Measurements from ENCODE around the gene VPS11.
A peak's percentile ranks its signal among the peaks of the same experiment; 100 is the strongest.
"Not testable (repeated sequence)": the region's sequence is repeated elsewhere in the genome, so short reads cannot be mapped to it uniquely, and the experiment has no call there.

Gene VPS11

GRCh38 chr11:119099711-119100110 is 32.1 kb downstream of the VPS11 start:
- TF ChIP-seq LEF1 (IDR thresholded peaks at IDR 0.05; ENCODE audit: borderline replicate concordance) (no peak), ARNT (IDR thresholded peaks at IDR 0.05) (no peak), FOXM1 (IDR thresholded peaks at IDR 0.05; ENCODE audit: borderline replicate concordance) (no peak), L3MBTL2 (conservative IDR thresholded peaks at IDR 0.05) (no peak), ZNF384 (IDR thresholded peaks at IDR 0.05) (no peak), TARDBP (IDR thresholded peaks at IDR 0.05) (no peak), FOXK2 (IDR thresholded peaks at IDR 0.05) (no peak), NFRKB (IDR thresholded peaks at IDR 0.05) (no peak), FOXA1 (IDR thresholded peaks at IDR 0.05) (no peak), SUZ12 (IDR thresholded peaks at IDR 0.05) (no peak), PKNOX1 (IDR thresholded peaks at IDR 0.05) (no peak), CTBP1 (IDR thresholded peaks at IDR 0.05; ENCODE audit: borderline replicate concordance) (no peak), ELF4 (IDR thresholded peaks at IDR 0.05) (no peak), SP1 (IDR thresholded peaks at IDR 0.05) (no peak), HDGF (IDR thresholded peaks at IDR 0.05; ENCODE audit: borderline replicate concordance) (no peak), BHLHE40 (IDR thresholded peaks at IDR 0.05; ENCODE audit: borderline replicate concordance) (no peak)
- ChIA-PET CTCF (no interaction called here), POLR2A (no interaction called here)
- no peak for DNase-seq (ENCODE audit: extremely low spot score)

- CTCF ChIA-PET = no interaction called here
- POLR2A ChIA-PET = no interaction called here
- DNase-seq (ENCODE audit: extremely low spot score) = no peak
- TF ChIP-seq FOXM1 (IDR thresholded peaks at IDR 0.05; ENCODE audit: borderline replicate concordance) (no peak), ARNT (IDR thresholded peaks at IDR 0.05) (no peak), CTBP1 (IDR thresholded peaks at IDR 0.05; ENCODE audit: borderline replicate concordance) (no peak), SUZ12 (IDR thresholded peaks at IDR 0.05) (no peak), L3MBTL2 (conservative IDR thresholded peaks at IDR 0.05) (no peak)
These were observed 32.8 kb downstream of the VPS11 start for GRCh38 chr11:119100246-119100970.

GRCh38 chr11:119100994-119101758 is 33.6 kb downstream of the VPS11 start:
- TF ChIP-seq PKNOX1 (IDR thresholded peaks at IDR 0.05) (no peak), FOXK2 (IDR thresholded peaks at IDR 0.05) (no peak), CTBP1 (IDR thresholded peaks at IDR 0.05; ENCODE audit: borderline replicate concordance) (no peak), SUZ12 (IDR thresholded peaks at IDR 0.05) (no peak)
- POLR2A ChIA-PET = interaction anchor here (0.7 to 1.9 kb wide), 6 partner anchors 11 to 237 kb away, joined by 4 to 19 read pairs (median 8); partner anchors contain the start of genes HMBS, HYOU1, MCAM and VPS11
- DNase-seq (ENCODE audit: extremely low spot score) = no peak
- CTCF ChIA-PET = interaction anchor here (0.9 to 1.8 kb wide), 2 partner anchors 16 to 95 kb away, joined by 3 to 7 read pairs; partner anchors contain the start of gene HMBS

- TF ChIP-seq PKNOX1 (IDR thresholded peaks at IDR 0.05) = peak; percentile 53; the same call in 1 of the 2 replicates
- peak; percentile 63 for TF ChIP-seq L3MBTL2 (conservative IDR thresholded peaks at IDR 0.05)
- no peak for TF ChIP-seq LEF1 (IDR thresholded peaks at IDR 0.05; ENCODE audit: borderline replicate concordance)
- peak; percentile 88 for TF ChIP-seq ELF4 (IDR thresholded peaks at IDR 0.05)
- no peak for TF ChIP-seq FOXK2 (IDR thresholded peaks at IDR 0.05)
- TF ChIP-seq CTBP1 (IDR thresholded peaks at IDR 0.05; ENCODE audit: borderline replicate concordance) = peak; percentile 52; the same call in 1 of the 2 replicates
- DNase-seq (ENCODE audit: extremely low spot score) = peak; percentile 78
- ChIA-PET POLR2A (interaction anchor here (0.7 to 1.9 kb wide), 12 partner anchors 9 to 412 kb away, joined by 3 to 19 read pairs (median 6); partner anchors contain the start of genes HINFP, HMBS, HYOU1 and MCAM), CTCF (interaction anchor here (0.7 to 1.8 kb wide), 5 partner anchors 17 to 224 kb away, joined by 3 to 7 read pairs (median 3); partner anchors contain the start of gene HMBS)
These were observed 34.3 kb downstream of the VPS11 start, which contains the start of gene DPAGT1 for GRCh38 chr11:119101759-119102423. TSS of gene DPAGT1 (minus strand) at chr11:119101853. CDS start at chr11:119101655, 198 bp downstream.

GRCh38 chr11:119103161-119103664 is 35.6 kb downstream of the VPS11 start:
- not testable (repeated sequence) for DNase-seq (ENCODE audit: extremely low spot score)
- ChIA-PET CTCF (interaction anchor here (0.6 to 1.8 kb wide), 3 partner anchors 18 to 220 kb away, joined by 3 to 7 read pairs (median 3); partner anchors contain the start of gene HMBS), POLR2A (interaction anchor here (0.7 to 1.9 kb wide), 8 partner anchors 9 to 413 kb away, joined by 3 to 19 read pairs (median 8); partner anchors contain the start of genes HINFP, HMBS, MCAM and NLRX1)

GRCh38 chr11:119103793-119104192 is 36.2 kb downstream of the VPS11 start:
- CTCF ChIA-PET = interaction anchor here (1.4 kb wide), 1 partner anchor 102 kb away, joined by 3 read pairs; the partner anchor contains the start of gene CBL

More at GRCh38 chr11:119103793-119104192, 36.2 kb downstream of the VPS11 start:
- TF ChIP-seq NFRKB (IDR thresholded peaks at IDR 0.05) (no peak), ZNF384 (IDR thresholded peaks at IDR 0.05) (no peak), BHLHE40 (IDR thresholded peaks at IDR 0.05; ENCODE audit: borderline replicate concordance) (no peak), ARNT (IDR thresholded peaks at IDR 0.05) (no peak), SP1 (IDR thresholded peaks at IDR 0.05) (no peak), L3MBTL2 (conservative IDR thresholded peaks at IDR 0.05) (no peak), CTBP1 (IDR thresholded peaks at IDR 0.05; ENCODE audit: borderline replicate concordance) (no peak), PKNOX1 (IDR thresholded peaks at IDR 0.05) (no peak), FOXK2 (IDR thresholded peaks at IDR 0.05) (no peak), ELF4 (IDR thresholded peaks at IDR 0.05) (no peak), TARDBP (IDR thresholded peaks at IDR 0.05) (no peak), SUZ12 (IDR thresholded peaks at IDR 0.05) (no peak), LEF1 (IDR thresholded peaks at IDR 0.05; ENCODE audit: borderline replicate concordance) (no peak), FOXM1 (IDR thresholded peaks at IDR 0.05; ENCODE audit: borderline replicate concordance) (no peak), HDGF (IDR thresholded peaks at IDR 0.05; ENCODE audit: borderline replicate concordance) (no peak)
- POLR2A ChIA-PET = interaction anchor here (0.7 kb wide), 1 partner anchor 48 kb away, joined by 3 read pairs; no protein-coding TSS in a partner anchor
- no peak for DNase-seq (ENCODE audit: extremely low spot score)

Measured in HEK293T (cell line).